Left lobe of liver (tissue), 2 donors: ENCODE measurements around the gene ABCB1. TPM values are rescaled to one million over a fixed set of nuclear protein-coding genes. Genes with fewer than 3 reads are reported as not detected.
A peak's percentile ranks its signal among the peaks of the same experiment; 100 is the strongest.

ENCODE experiments used
- ATAC-seq: fragments of 200-7000 bp; cut with Tn5 transposase; one replicate; pipeline ENCODE4 v1.9.1; 2020; ENCODE audit warnings: mild to moderate bottlenecking, moderate library complexity
- DNase-seq: peaks from one replicate; pipeline ENCODE4 v3.0.0-alpha.2; 2020; ENCODE audit warnings: low spot score
- total RNA-seq: library from RNA; stranded (reverse); gene quantifications from one replicate; pipeline ENCODE4 v1.2.1, GENCODE V29; 2021
- donor health status: DM: no; HTN: no; CAD: no; lungs with moderate emphysema.
- donor health status: DM: no; HTN: yes; CAD: no.

Gene ABCB1
- total RNA-seq = 33.4 TPM

DNA sequence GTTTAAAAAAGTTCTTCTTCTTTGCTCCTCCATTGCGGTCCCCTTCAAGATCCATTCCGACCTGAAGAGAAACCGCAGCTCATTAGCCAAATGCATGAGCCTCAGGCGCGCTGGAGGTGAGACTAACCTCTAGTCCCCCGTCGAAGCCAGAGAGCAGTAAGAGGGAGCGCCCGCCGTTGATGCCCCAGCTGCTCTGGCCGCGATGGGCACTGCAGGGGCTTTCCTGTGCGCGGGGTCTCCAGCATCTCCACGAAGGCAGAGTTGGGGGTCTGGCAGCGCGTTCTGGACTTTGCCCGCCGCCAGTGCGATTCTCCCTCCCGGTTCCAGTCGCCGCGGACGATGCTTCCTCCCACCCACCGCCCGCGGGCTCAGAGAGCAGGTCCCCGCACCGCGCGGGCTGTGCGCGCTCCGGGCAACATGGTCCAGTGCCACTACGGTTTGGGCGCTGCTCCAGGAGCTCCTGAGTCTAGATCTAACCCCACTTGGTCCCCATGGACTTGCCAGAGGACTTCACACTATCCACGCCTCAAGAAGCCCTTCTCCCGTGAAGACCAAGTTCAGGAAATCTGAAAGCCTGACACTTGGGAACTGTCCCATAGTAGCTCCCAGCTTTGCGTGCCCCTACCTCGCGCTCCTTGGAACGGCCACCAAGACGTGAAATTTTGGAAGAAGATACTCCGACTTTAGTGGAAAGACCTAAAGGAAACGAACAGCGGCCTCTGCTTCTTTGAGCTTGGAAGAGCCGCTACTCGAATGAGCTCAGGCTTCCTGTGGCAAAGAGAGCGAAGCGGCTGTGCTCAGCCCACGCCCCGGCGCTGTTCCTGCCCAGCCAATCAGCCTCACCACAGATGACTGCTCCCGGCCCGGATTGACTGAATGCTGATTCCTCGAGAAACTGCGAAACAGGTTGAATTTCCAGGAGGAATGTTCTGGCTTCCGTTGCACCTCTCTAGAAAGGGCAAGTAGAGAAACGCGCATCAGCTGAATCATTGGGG, at the start of gene ABCB1:
TSS of gene ABCB1 (minus strand) at position 755 of the 995 bp plus-strand sequence. CDS start at position 55, 700 bp downstream.
- DNase-seq (peak; percentile 88), ATAC-seq (peak; percentile 97)

DNA sequence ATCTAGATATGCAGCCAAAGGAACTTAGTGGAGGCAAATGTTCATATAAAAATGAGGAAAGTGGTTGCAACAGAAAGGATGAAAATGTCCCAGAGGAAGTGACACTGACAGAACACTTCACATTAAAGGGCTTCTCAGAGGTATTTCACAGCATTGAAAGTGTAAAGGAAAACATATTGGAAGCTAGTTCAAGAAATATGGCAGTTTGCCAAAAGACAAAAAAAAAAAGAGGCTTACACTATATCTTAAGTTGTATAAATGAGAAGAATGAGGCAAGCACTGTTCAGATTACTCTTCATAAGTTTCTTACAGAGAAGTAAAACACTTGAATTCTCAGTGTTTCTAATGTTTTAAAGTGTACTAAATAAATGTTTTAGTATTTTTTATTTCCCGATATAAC, 47.6 kb upstream of the ABCB1 start:
- no peak for ATAC-seq

DNA sequence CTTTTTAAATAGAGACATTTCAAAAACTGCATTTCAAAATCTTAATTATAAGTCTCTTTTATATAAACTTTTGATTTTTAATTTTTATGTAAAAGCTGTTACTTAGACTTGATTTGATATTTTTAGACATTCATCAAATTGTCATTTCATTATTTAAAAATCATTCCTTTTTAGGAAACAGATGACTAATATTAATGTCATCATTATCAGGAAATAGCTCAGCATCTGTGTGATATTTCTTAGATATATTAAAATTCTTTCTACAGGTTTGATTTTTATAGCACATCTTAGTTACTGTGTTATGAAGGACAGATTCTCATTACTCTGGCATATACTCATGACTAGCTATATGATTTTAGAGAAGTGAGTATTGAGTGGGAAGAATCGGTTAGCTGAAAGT, 44.8 kb upstream of the ABCB1 start:
- no peak for DNase-seq
- ATAC-seq = no peak

More for the DNA sequence above, 47.6 kb upstream of the ABCB1 start:
- no peak for DNase-seq

DNA sequence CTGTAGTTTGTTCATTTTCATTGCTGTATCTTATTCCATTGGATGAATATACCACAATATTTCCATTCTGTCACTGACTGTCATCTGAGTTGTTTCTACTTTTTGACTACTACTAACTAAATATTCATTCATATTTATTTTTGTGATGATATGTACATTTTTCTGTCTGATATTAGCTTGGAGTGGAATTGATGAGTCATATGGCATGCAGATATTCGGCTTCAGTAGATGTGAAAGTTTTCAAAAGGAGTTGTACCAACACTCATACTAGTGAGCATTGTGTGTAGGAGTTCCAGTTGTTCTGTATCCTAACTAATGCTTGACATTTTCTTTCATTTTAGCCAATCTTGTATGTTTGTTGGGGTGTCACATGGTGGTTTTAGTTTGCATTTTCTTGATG, 35.2 kb upstream of the ABCB1 start:
- ATAC-seq = no peak
- no peak for DNase-seq

DNA sequence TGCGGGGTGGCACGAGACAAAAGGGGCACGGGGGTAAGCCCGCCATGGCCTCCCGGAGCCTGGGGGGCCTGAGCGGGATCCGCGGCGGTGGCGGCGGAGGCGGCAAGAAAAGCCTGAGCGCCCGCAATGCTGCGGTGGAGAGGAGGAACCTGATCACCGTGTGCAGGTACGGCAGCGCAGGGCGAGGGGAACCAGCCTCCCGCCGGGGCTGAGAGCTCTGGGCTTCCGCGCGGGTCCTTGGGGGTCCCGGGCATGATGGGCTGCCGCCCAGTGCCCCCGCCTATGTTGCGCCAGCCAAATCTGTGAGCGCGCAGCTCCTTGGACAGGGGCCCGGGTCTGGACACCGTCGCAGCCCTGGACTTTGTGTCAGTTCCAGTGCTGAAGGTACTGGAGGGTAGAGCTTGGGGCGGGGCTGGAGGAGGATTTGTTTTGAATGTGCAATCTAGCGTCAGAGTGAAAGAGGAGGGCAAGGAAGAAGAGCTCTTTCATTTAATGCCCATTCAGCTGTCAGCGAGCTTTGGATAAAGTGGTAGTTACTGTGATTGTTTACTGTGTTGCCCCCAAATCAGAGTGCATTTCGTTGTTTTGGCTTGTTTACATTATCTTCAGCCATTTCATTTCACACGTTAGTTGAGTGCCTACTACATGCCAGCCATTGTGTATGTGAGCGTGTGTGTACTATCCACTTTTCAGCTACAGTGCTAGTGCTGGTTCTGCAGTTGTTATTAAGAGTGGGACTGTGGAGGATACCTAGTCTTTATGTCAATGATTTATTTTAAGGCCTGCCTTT, 28.3 kb upstream of the ABCB1 start:
- peak; percentile 75 for ATAC-seq

DNA sequence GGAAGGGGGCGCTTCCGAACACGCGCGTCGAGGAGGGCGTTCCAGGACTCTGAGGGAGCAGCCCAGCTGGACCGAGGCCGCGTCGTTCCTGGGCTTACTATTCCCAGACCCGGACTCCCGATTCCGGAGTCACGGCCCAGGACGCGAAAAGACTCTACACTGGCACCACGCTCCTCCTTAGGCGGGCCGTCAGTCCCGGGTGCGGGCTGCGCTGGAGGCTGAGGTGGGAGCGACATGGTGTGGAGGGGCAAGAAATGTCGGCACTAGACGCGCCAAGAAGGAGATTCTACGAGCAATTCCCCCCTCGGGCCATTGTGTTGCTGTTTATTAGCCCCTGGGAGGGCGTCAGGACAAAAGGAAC, 26.9 kb upstream of the ABCB1 start:
- ATAC-seq = peak; percentile 30

More for the DNA sequence above, 28.3 kb upstream of the ABCB1 start:
- DNase-seq = peak; percentile 89

DNA sequence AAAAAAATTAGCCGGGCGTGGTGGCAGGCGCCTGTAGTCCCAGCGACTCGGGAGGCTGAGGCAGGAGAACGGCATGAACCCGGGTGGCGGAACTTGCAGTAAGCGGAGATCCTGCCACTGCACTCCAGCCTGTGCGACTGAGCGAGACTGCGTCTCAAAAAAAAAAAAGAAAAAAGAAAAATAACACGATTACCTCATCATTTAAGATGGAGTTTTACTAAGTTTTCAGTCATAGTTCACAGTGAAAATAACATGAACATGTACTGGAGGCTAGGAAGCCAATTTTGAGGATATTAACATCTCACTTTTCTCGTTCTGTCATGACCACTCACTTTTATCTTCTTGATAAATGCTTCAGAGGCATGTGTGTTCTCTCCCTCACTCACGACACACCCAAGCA, 24.4 kb upstream of the ABCB1 start:
- DNase-seq = no peak
- no peak for ATAC-seq

More for the DNA sequence above, 26.9 kb upstream of the ABCB1 start:
- no peak for DNase-seq

DNA sequence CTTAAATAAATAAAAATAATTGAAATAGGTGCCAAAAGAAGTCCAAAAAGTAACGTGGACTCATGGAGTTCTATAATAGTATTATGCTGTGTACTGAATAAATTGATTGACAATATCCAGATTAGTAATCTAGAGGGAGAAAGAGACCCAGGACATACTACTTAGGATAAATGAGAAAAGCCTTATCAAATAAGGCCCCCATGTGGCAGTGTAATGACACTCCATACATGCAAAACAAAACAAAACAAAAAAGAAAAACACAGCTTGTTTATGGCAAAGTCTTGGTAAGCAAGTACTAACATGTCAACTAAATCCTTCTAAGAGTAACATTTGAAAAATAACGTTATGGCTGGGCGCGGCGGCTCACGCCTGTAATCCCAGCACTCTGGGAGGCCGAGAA, 23.9 kb upstream of the ABCB1 start:
- DNase-seq (no peak), ATAC-seq (no peak)

DNA sequence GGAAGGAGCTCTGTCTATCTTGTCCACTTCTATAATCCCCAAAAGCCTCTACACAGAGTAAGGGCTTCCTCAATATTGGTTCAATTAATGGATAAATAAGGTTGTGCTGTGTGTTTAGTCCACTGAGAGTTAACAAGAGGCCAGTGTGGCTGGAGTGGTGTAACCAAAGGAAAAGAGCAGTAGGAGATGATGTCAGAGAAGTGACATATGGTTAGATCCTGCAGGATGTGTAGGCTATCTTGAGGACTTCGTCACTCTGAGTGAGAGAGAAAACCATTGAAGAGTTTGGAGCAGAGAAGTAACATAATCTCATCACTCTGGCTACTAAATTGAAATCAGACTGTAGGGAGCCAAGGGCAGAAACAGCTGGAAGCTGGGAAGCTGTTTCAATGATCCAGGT, 14.5 kb upstream of the ABCB1 start:
- ATAC-seq (no peak), DNase-seq (no peak)

DNA sequence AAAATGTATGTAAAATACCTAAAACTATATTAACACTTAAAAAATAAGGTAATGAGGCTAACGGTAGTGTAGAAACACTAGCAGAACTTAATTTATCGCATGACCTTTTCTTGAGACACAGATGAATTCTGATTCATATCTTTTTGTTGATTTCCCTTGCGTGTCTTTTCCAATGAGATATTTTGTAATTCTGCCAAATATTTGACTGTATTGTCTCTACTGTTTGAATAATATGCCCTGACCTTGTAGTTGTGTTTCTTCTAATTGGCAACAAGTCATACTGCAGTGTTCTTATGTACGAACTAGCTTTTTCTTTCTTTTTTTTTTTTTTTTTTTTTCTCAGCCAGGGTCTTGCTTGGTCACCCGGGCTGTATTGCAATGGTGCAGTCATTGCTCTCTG, 9.2 kb upstream of the ABCB1 start:
- DNase-seq = no peak
- no peak for ATAC-seq

DNA sequence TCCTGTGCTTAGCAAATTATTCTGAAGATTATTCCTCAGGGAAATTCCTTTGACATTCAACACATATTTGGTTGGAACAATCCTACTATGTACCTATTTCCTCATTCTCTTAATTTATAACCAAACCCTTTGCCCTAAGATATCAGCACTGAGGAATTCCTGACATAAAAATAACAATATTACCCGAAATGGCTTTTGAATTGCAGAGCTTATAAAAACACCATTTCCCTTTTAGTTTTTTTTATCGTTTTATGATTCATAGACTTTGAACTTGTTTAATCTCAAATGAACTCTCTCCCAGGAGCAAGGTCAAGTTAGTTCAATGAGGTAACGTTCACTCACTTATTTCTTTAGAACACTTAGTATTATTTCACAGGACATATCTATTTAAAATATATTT, 7.7 kb upstream of the ABCB1 start:
- ATAC-seq = peak; percentile 53
- DNase-seq = no peak

DNA sequence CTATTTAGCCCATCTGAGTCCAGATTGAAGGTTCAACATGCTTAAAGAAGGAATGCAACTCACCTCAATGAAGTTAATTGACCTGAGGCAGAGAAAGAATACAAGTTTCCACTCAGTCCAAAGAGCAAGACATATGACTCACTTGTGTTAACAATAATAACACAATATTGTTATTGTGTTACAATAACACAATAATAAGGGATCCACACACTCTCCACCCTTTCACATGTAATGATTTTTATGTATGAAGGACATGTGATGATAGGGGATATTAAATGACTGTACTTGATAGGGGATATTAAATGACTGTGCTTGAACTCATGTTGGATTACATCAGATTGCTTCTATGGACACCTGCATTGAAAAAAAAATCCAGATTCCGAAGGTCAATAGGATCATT, 3.6 kb upstream of the ABCB1 start:
- ATAC-seq = no peak
- DNase-seq = no peak

DNA sequence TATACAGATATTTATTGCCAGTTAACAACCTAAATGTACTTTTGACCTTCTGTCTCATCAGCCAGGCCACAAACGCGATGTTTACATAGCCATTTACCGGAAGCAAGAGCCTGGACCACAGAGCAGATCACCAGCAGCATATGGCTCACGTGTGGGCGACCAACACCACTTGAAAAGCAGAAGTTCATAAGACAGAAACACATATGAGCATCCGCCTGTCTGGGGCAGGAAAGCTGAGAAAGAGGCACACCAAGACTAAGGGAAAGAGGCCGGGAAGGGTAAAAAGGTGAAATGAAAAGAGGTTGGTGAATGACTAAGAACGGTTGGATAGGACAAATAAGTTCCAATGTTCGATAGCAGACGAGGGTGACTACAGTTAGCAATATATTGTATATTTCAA, 1.3 kb downstream of the ABCB1 start:
- ATAC-seq (peak; percentile 26), DNase-seq (peak; percentile 50)

DNA sequence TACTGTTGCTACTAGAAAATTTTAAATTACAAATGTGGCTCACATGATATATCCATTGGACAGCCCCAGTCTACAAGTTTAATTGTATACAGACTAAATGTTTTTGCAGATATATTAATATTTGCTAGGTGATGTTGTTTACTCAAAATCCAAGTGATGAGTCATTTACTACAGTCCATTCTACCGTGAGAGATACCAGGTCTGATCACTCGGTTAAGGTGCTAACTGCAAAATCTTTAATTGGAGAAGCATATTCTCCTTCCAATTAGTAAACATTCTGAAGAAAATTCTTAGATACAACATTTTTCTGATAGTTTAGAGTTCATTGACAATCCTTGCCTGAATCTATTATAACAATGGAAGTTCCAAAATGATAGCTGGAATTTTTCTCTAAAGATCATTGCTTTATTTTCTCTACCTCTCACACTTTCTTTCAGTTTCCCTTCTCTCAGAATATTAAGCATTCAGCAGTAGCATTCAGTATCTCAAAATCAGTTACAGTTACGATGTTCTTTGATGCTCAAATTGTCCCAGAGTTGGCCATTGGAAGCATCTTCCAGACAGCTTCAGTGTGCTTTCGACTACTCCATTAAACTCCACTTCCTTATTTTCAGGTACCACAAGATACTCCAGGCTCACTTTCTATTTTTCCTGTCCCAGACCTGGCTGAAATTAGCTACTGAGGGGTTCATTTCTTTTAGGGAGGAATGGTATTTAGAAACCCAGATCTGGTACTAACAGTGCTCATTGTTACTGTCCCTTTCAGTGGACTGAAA, 2.3 kb downstream of the ABCB1 start:
- ATAC-seq (no peak), DNase-seq (no peak)

DNA sequence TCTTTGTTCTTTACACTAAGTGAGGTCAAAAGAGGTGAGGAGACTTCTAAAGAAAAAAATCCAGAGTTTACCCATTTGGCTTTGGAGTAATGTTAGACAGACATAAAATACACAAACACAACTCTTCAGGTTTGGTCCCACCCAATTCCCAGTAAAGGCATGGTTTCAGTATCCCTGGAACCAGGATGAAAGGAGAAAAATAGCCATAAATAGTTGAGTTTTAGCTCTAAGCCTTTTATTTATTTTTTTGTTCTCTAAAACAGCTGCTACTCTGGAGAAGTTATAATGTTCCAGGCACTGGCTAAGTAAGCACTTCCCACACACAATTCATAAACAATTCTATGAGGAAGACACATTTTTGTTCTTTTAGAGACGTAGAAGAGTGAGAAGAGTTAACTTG, 4.0 kb downstream of the ABCB1 start:
- no peak for ATAC-seq
- no peak for DNase-seq

DNA sequence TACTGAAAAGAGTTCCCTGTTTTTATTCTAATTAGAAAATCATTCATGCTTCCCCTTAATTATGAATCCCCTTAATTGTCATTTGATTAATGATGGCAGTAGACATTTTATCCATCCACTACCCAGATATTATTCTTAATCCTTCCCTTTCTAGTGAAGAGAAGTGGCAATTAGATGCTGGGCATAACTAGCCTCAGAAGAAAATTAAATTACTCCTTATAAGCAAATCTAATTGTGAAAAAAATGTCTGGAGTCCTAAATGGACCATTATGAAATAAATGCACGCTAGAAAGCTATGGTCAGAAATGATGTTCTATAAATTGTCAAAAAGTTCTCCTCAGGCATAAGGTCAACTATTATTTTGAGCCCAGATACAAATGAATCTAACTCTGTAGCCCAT, 4.5 kb downstream of the ABCB1 start:
- DNase-seq (no peak), ATAC-seq (no peak)

DNA sequence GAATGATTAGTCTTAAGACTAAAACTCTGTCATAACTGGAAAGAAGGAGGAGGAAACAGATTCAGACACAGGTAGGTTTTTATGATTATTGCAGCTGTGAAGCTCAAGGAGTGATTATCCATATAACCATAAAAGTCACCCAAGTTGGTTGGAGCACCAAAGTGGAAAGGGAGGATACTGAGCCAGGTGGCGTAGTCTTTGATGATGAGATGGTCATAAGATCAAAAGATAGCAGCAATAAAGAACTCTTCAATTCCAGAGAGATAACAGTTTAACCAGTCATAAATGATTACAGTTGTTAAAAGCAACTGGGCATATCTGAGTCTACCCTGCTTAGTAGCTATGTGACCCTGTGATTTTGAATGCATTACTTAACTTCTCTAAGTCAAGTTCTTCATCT, 8.4 kb downstream of the ABCB1 start:
- no peak for DNase-seq
- no peak for ATAC-seq

DNA sequence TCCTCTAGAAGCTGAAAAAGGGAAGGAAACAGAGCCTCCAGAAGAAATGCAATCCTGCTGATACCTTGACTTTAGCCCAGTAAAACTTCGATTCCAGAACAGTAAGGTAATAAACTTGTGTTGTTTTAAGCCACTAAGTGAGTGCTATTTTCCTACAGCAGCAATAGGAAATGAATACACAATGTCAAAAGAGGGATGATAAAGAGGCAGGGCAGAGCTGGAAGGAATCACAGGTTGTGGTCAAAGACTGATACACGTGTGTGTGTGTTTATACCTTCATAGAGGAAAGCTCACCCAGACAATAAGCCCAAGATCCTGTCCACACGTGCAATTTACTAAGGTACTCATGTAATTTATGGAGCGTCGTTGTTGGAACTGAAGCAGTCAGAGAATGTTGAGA, 9.5 kb downstream of the ABCB1 start:
- no peak for ATAC-seq

DNA sequence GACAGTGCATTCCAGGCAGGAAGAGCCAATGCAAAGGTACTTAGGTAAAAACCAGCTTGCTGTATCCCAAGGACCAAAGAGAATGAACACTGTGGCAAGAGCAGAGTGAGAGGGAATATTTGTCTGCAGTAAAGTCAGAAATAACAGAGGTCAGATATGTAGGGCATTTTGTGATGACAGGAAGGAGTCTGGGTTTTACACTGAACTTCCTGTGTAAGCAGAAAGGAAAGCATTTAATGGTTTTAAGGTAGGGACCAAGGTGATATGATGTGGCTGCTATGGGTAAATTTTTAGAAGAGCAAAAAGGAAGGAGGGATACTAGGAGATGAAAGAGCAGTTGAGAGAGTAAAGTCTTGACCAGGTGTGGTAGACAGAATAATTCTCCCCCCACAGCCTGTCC, 10.1 kb downstream of the ABCB1 start:
- no peak for ATAC-seq
- DNase-seq = no peak

More for the DNA sequence above, 9.5 kb downstream of the ABCB1 start:
- DNase-seq = no peak

DNA sequence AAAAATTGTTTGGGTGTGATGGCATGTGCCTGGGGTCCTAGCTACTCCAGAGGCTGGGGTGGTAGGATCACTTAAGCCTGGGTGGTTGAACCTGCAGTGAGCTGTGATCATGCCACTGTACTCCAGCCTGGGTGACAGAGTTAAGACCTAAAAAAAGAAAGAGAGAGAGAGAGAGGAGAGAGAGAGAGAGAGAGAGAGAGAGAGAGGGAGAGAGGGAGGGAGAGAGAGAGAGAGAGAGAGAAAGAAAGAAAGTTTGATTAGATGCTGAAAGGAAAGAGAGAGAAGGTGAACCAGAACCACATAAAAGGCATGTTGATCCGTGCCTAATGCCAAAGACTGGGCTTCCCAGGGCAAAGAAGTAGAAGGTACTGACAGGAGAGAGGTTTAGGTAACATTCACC, 11.1 kb downstream of the ABCB1 start:
- DNase-seq (no peak), ATAC-seq (no peak)

DNA sequence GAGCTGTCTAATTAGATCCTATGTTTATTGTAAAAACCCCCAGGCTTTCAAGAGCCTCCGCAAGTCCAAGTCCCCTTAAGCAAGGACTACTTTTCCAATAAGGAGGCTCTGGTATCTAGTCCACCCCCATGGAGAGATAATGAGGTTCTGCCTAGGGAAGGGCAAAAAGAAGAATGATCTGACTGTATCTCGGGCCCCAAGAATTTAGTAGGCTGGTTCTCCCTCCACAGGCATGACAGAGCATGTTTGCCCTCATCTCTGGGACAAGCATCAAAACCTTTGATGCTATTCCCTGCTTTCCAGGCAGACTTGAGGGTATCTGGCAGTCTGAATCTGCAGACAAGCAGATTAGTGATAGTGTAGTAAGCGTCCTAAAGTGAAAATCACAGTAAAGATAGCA, 19.0 kb downstream of the ABCB1 start:
- no peak for DNase-seq
- ATAC-seq = no peak
